KMS-11 (cell line): Measurements from ENCODE around the gene HES3.

Experiments
- H2AFZ ChIP-seq: fragments of 200-600 bp; sonication (generic); 2 replicates; pipeline ENCODE4 v1.6.1; 2016; ENCODE audit warnings: antibody characterized with exemption, mixed run types, low read depth
- H3K27ac ChIP-seq: fragments of 200-600 bp; sonication (generic); 2 replicates; pipeline ENCODE4 v1.6.1; 2016; ENCODE audit warnings: mild to moderate bottlenecking, mixed run types
- H3K27me3 ChIP-seq: fragments of 200-600 bp; sonication (generic); 2 replicates; pipeline ENCODE4 v1.6.1; 2017; ENCODE audit warnings: mild to moderate bottlenecking, low read depth, mixed run types, moderate library complexity; ENCODE audit not compliant: insufficient read depth
- H3K36me3 ChIP-seq: fragments of 200-600 bp; sonication (generic); 2 replicates; pipeline ENCODE4 v1.6.1; 2017; ENCODE audit warnings: mild to moderate bottlenecking, mixed run types; ENCODE audit not compliant: insufficient read depth
- H3K4me1 ChIP-seq: fragments of 200-600 bp; sonication (generic); 2 replicates; pipeline ENCODE4 v1.6.1; 2016; ENCODE audit warnings: mild to moderate bottlenecking, low read depth, mixed run types; ENCODE audit not compliant: poor library complexity, severe bottlenecking
- H3K4me2 ChIP-seq: fragments of 200-600 bp; sonication (generic); 2 replicates; pipeline ENCODE4 v1.7.0; 2016; ENCODE audit warnings: mild to moderate bottlenecking, mixed run types
- H3K4me3 ChIP-seq: fragments of 200-600 bp; sonication (generic); IDR thresholded peaks from 2 replicates; pipeline ENCODE4 v1.6.1; 2017; ENCODE audit warnings: low read depth, low read length, mixed read lengths; ENCODE audit not compliant: insufficient read depth
- H3K79me2 ChIP-seq: fragments of 200-600 bp; sonication (generic); 2 replicates; pipeline ENCODE4 v1.6.1; 2016; ENCODE audit warnings: low read depth, mixed run types; ENCODE audit not compliant: insufficient read depth
- H3K9ac ChIP-seq: fragments of 200-600 bp; sonication (generic); 2 replicates; pipeline ENCODE4 v1.6.1; 2016; ENCODE audit warnings: mild to moderate bottlenecking, mixed run types
- H4K20me1 ChIP-seq: fragments of 200-600 bp; sonication (generic); 2 replicates; pipeline ENCODE4 v1.6.1; 2016; ENCODE audit warnings: mild to moderate bottlenecking, mixed run types; ENCODE audit not compliant: insufficient read depth
- CTCF ChIP-seq: fragments of 200-600 bp; sonication (generic); conservative IDR thresholded peaks from 2 replicates; pipeline ENCODE4 v1.6.1; 2017; ENCODE audit warnings: low read depth, mild to moderate bottlenecking, antibody characterized with exemption, low read length, moderate library complexity, mixed read lengths

Gene HES3

DNA sequence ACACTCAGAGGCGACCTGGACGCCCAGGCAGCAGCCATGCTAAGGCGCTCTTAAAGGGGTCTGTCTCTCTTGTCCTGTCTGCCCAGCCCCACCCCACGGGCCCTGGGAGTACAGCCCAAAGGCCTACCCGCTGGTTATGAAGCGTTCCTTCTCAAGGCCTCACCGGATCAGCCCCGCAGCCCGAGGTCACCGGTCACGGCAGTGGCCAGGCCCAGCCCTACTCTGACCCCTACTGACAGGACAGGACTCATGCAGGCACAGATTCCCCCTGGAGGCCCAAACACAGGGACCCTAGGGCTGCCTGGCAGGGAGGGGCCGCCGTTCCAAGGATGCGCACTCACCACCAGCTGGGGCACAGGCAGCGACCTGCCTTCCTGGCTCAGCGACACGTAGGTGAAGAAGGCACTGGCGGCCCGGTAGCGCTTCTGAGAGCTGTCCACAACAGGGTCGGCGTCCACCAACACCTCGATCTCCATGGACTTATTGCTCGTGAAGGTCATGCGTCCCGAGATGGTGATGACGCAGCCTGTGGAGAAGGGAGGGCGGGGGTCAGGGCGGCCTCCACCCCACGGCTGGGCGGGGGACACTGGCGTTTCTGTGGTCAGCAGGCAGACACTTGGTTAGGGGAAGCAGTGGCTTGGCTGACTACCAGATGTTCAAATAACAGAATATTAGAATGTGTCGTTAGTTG is 36.9 kb downstream of the HES3 start:
- no peaks in the 10 kb centered on the region for H3K4me1 ChIP-seq
- H3K4me2 ChIP-seq, result no peak overlapping the region
- H3K4me3 ChIP-seq, result no peak overlapping the region
- H3K79me2 ChIP-seq, result no peaks in the 10 kb centered on the region
- H2AFZ ChIP-seq, result no peak overlapping the region
- no peak overlapping the region for H3K27ac ChIP-seq
- TF ChIP-seq CTCF, result peak; percentile 23; the same call in 1 of the 2 replicates
- H3K9ac ChIP-seq, result no peak overlapping the region
- no peaks in the 10 kb centered on the region for H3K36me3 ChIP-seq
- H4K20me1 ChIP-seq, result no peaks in the 10 kb centered on the region
- H3K27me3 ChIP-seq, result no peaks in the 10 kb centered on the region

- Histone ChIP-seq H3K27me3 (no peaks in the 10 kb centered on the region), H3K27ac (no peak overlapping the region), H2AFZ (no peak overlapping the region), H3K79me2 (no peaks in the 10 kb centered on the region), H3K9ac (no peak overlapping the region), H3K4me1 (no peaks in the 10 kb centered on the region), H3K4me3 (no peak overlapping the region), H3K4me2 (no peak overlapping the region), H3K36me3 (no peaks in the 10 kb centered on the region), H4K20me1 (no peaks in the 10 kb centered on the region)
- TF ChIP-seq CTCF, result no peak
Measured at GRCh38 chr1:6281511-6282402, 37.8 kb downstream of the HES3 start.

DNA sequence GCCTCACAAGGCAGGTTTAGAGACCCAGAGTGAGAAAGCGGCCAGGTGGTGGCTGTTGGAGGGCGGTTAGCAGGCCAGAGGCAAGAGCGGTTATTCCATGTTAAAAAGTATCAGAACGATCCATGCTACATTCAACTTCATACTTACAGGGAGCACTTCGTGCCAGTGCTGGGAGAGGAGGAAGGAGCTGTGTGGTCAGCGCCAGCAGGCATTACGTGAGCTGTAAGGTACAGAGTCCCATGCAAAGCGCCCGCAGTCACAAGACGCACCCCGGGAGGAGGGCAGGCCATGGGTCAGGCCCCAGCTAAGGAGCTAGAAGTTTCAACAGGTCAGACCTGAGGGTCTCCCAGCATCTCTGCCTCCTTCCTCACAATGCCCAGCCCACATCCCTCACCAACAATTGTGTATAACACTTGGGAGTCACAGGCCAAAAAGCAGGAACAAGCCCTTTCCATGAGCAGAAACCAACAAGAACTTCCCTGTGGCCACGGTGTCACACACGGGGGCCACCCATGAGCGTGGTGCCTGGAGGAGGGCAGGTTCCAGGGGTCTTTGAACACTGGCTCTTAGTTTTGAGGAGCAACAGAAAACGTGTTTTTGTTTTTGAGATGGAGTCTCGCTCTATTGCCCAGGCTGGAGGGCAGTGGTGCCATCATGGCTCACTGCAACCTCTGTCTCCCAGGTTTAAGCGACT is 38.7 kb downstream of the HES3 start:
- Histone ChIP-seq H3K4me3 (no peak overlapping the region), H3K79me2 (no peaks in the 10 kb centered on the region), H4K20me1 (no peaks in the 10 kb centered on the region), H3K4me2 (no peak overlapping the region), H2AFZ (no peak overlapping the region), H3K36me3 (no peaks in the 10 kb centered on the region), H3K27ac (no peak overlapping the region), H3K27me3 (no peaks in the 10 kb centered on the region), H3K4me1 (no peaks in the 10 kb centered on the region), H3K9ac (no peak overlapping the region)
- TF ChIP-seq CTCF, result no peak

- TF ChIP-seq CTCF, result no peak
- no peak overlapping the region for H3K4me3 ChIP-seq
Measured at GRCh38 chr1:6285336-6285735, 41.4 kb downstream of the HES3 start.

More at GRCh38 chr1:6285336-6285735, 41.4 kb downstream of the HES3 start:
- Histone ChIP-seq H3K9ac (no peak overlapping the region), H3K27me3 (no peaks in the 10 kb centered on the region), H3K4me2 (no peak overlapping the region), H4K20me1 (no peaks in the 10 kb centered on the region), H3K79me2 (no peaks in the 10 kb centered on the region), H3K36me3 (no peaks in the 10 kb centered on the region), H2AFZ (no peak overlapping the region), H3K27ac (no peak overlapping the region), H3K4me1 (no peaks in the 10 kb centered on the region)
